Neural progenitor cell (in vitro differentiated cells): ENCODE measurements around the gene PRKCD.

Experiments used
- EZH2 ChIP-seq: fragments of 200-600 bp; sonication (generic); IDR thresholded peaks from 2 replicates; pipeline ENCODE4 v1.6.1; 2017; ENCODE audit warnings: antibody characterized with exemption, mild to moderate bottlenecking, moderate library complexity
- TF ChIP-seq, protein P1 (sequence below): fragments of 200-600 bp; sonication (generic); IDR thresholded peaks from 2 replicates; pipeline ENCODE4 v1.5.1; 2017; ENCODE audit warnings: antibody characterized with exemption, mild to moderate bottlenecking

- no peak for TF ChIP-seq EZH2
- TF ChIP-seq, protein P1, sequence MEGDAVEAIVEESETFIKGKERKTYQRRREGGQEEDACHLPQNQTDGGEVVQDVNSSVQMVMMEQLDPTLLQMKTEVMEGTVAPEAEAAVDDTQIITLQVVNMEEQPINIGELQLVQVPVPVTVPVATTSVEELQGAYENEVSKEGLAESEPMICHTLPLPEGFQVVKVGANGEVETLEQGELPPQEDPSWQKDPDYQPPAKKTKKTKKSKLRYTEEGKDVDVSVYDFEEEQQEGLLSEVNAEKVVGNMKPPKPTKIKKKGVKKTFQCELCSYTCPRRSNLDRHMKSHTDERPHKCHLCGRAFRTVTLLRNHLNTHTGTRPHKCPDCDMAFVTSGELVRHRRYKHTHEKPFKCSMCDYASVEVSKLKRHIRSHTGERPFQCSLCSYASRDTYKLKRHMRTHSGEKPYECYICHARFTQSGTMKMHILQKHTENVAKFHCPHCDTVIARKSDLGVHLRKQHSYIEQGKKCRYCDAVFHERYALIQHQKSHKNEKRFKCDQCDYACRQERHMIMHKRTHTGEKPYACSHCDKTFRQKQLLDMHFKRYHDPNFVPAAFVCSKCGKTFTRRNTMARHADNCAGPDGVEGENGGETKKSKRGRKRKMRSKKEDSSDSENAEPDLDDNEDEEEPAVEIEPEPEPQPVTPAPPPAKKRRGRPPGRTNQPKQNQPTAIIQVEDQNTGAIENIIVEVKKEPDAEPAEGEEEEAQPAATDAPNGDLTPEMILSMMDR, result no peak
Measured at GRCh38 chr3:53123510-53123909, 37.5 kb upstream of the PRKCD start.
